ENCODE data around the gene FAM163B. TPM values are rescaled to one million over a fixed set of nuclear protein-coding genes. Genes with fewer than 3 reads are reported as not detected.

The FAM163B gene
- not detected for total RNA-seq

DNA sequence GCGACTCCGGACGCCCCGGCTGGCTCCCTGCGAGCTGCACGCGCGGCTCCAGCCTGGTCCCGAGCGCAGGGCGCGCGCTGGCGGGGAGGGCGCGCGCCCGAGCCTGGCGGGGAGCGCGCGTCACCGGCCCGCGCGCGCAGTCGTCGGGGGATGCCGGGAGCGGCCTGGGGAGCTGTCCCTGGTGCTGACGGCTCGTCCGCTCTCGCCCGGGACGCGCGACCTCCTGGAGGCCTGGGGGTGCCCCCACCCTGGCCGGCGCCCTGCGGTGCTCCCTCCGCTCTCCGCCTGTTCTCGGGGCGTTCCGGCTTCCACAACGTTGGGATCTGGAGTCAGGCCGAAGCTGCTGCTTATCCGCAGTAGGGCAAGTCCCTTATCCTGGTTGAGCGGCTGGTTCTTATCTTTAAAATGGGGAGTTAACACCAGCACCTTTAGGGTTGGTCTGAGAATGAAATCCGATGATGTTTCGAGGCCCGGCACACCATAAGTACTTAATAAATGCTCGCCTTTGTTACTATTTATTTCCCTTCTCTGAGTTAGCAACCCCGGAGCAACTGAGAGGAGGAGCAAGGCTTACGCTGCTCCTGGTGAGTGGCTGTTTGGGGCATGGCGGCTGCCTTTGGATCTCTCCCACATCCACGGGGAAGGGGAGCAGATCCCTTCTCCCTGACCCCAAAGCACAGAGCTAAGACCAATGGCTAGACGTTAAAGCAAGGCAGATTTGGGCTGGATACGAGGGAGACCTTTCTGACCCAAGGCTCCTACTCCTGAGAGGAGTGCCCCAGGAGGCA is at the start of gene FAM163B:
TSS of gene FAM163B (minus strand) at position 79 of the 788 bp plus-strand sequence. CDS start 29,166 bp downstream, outside the sequence.
- Histone ChIP-seq H3K4me1 (peaks cover 0 to 9% (median 0%) of the 10 kb centered on the region in 4 donors), H3K9me3 (no peaks in the 10 kb centered on the region), H3K4me3 (no peak within 1 kb of the TSS), H3K27me3 (peaks cover 0 to 21% (median 5%) of the 10 kb centered on the region in 4 donors), H3K36me3 (no peaks in the 10 kb centered on the region), H3K27ac (no peak within 1 kb of the TSS)
- WGBS, 2 donors, result 26 to 31% methylated on average over 21 to 30 of the region's 61 CpGs
- DNase-seq, result peak in 1 of 2 donors; percentile 88
- peak; percentile 56 to 68 for ATAC-seq (ENCODE audit: low FRiP score in 2 of 2)
- no peak for TF ChIP-seq EP300 (IDR thresholded peaks at IDR 0.05)
- TF ChIP-seq, protein P1, sequence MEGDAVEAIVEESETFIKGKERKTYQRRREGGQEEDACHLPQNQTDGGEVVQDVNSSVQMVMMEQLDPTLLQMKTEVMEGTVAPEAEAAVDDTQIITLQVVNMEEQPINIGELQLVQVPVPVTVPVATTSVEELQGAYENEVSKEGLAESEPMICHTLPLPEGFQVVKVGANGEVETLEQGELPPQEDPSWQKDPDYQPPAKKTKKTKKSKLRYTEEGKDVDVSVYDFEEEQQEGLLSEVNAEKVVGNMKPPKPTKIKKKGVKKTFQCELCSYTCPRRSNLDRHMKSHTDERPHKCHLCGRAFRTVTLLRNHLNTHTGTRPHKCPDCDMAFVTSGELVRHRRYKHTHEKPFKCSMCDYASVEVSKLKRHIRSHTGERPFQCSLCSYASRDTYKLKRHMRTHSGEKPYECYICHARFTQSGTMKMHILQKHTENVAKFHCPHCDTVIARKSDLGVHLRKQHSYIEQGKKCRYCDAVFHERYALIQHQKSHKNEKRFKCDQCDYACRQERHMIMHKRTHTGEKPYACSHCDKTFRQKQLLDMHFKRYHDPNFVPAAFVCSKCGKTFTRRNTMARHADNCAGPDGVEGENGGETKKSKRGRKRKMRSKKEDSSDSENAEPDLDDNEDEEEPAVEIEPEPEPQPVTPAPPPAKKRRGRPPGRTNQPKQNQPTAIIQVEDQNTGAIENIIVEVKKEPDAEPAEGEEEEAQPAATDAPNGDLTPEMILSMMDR (IDR thresholded peaks at IDR 0.05), result no peak
- no peak for TF ChIP-seq POLR2AphosphoS5 (IDR thresholded peaks at IDR 0.05)
- no peak for TF ChIP-seq POLR2A (IDR thresholded peaks at IDR 0.05)

DNA sequence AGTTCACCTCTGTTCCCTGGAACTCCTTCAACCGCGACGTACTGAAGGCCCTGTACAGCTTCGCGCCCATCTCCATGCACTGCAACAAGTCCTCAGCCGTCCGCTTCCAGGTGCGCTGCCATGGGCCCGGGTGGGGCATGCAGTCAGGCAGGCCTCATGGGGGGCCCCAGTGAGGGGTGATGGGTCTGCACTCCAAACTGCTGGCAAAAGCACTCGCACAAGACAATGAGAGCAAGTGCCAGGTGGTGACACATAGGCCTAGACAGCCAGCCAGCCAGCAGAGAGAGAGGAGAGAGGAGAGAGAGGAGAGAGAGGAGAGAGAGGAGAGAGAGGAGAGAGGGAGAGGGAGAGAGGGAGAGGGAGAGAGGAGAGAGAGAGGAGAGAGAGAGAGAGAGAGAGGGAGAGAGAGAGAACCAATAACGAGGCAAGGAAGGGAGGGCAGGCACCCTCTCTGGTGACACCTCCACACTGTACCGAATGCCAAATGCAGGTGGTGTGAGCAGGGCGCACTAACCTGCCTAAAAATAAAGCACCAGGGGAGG is 48.0 kb upstream of the FAM163B start:
- DNase-seq, result peak in 1 of 2 donors; percentile 74

DNA sequence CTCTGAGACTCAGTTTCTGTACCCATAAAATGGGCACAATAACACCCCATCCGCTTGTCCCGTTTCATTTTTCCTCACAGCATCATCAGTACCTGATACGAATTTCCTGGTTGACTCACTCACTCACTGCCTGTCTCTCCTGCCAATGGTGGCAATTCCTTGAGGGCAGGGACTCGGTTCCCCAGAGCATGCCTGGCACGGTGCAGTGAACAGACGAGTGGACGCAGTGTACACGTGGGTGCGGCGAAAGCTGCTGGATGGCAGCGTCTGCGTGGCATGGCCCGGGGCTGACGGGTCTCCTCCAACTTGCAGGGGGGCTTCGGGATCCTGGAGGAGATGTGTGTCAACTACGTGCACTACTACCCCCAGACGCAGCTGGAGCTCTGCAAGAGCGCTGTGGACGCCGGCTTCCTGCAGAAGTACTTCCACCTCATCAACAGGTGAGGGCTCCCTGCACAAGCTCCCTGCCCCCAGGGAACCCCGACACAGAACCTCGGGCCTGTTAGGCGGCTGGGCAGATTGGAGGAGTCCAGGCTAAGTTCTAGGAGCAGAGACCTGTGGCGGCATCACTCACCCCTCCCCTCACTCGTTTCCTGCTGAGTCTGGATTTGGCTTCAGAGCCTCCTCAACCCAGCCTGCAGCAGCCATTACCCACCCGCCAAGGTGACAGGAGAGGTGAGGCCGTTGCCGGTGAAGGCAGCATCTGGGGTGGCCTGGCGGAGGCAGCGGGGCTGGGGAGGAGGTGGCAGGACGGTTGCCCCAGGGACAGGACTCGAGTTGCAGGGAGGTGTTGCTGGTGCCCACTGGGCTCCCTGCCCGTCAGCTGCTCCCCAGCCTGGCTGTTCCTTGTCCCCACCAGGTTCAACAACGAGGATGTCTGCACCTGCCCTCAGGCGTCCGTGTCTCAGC is 47.3 kb upstream of the FAM163B start:
- H3K4me1 ChIP-seq, result peaks cover 12 to 18% (median 15%) of the 10 kb centered on the region in 4 donors
- DNase-seq (peak in 1 of 2 donors; percentile 69), ATAC-seq (ENCODE audit: low FRiP score in 2 of 2) (no peak)
- H3K27ac ChIP-seq, result no peak overlapping the region
- H3K36me3 ChIP-seq, result no peaks in the 10 kb centered on the region
- H3K4me3 ChIP-seq, result no peak overlapping the region
- no peaks in the 10 kb centered on the region for H3K9me3 ChIP-seq
- peaks cover 0 to 13% (median 3%) of the 10 kb centered on the region in 4 donors for H3K27me3 ChIP-seq
- TF ChIP-seq POLR2A (IDR thresholded peaks at IDR 0.05) (no peak), POLR2AphosphoS5 (IDR thresholded peaks at IDR 0.05) (no peak), EP300 (IDR thresholded peaks at IDR 0.05) (no peak)
- TF ChIP-seq, protein P1 (IDR thresholded peaks at IDR 0.05), result no peak
- WGBS, 2 donors, result 68 to 70% methylated on average over 28 to 35 of the region's 36 CpGs

More for the DNA sequence above, 48.0 kb upstream of the FAM163B start:
- no peak overlapping the region for H3K27ac ChIP-seq
- peaks cover 0 to 13% (median 3%) of the 10 kb centered on the region in 4 donors for H3K27me3 ChIP-seq
- no peak overlapping the region for H3K4me3 ChIP-seq
- TF ChIP-seq POLR2A (IDR thresholded peaks at IDR 0.05), result no peak
- no peak for TF ChIP-seq EP300 (IDR thresholded peaks at IDR 0.05)
- TF ChIP-seq, protein P1 (IDR thresholded peaks at IDR 0.05), result no peak
- TF ChIP-seq POLR2AphosphoS5 (IDR thresholded peaks at IDR 0.05), result no peak
- no peak for ATAC-seq (ENCODE audit: low FRiP score in 2 of 2)
- no peaks in the 10 kb centered on the region for H3K9me3 ChIP-seq
- no peaks in the 10 kb centered on the region for H3K36me3 ChIP-seq
- peaks cover 12 to 18% (median 15%) of the 10 kb centered on the region in 4 donors for H3K4me1 ChIP-seq
- WGBS, 2 donors, result 75 to 89% methylated on average over 12 to 13 of the region's 13 CpGs

DNA sequence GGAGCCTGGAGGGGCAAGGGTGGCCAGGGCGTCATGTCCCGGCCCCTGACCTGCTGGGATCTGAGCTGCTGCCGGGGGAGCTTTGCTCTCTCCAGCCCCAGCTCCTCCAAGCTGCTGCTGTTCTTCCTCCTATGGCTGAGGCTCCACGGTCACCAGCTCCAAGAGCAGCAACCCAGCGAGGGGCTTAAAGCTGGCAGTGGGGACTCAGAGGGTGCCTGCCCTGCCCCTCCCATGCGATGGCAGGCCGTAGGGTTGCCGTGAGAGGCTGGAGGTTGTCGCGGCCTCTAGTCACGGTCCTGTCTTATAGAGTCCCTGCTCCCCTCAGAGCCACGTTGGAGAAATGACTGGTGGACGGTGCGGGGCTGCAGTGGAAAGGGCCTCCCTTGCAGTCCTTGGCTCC is 46.5 kb upstream of the FAM163B start:
- 66% methylated on average over 3 to 14 of the region's 14 CpGs for WGBS, 2 donors
- no peak for TF ChIP-seq POLR2AphosphoS5 (IDR thresholded peaks at IDR 0.05)
- TF ChIP-seq, protein P1 (IDR thresholded peaks at IDR 0.05), result no peak
- no peak for TF ChIP-seq POLR2A (IDR thresholded peaks at IDR 0.05)
- no peak for TF ChIP-seq EP300 (IDR thresholded peaks at IDR 0.05)
- Histone ChIP-seq H3K36me3 (no peaks in the 10 kb centered on the region), H3K27me3 (peaks cover 0 to 13% (median 3%) of the 10 kb centered on the region in 4 donors), H3K27ac (no peak overlapping the region), H3K9me3 (no peaks in the 10 kb centered on the region), H3K4me3 (no peak overlapping the region), H3K4me1 (peaks cover 12 to 18% (median 15%) of the 10 kb centered on the region in 4 donors)
- ATAC-seq (ENCODE audit: low FRiP score in 2 of 2) (no peak), DNase-seq (peak in 1 of 2 donors; percentile 56)
